Raji (cell line): ENCODE measurements around the gene LCLAT1.

Experiments
- POLR2A ChIP-seq: IDR thresholded peaks from 2 replicates; pipeline ENCODE4 v1.6.1; 2011; ENCODE audit warnings: low read depth, low read length, control low read depth; ENCODE audit not compliant: insufficient read depth

The LCLAT1 gene

DNA sequence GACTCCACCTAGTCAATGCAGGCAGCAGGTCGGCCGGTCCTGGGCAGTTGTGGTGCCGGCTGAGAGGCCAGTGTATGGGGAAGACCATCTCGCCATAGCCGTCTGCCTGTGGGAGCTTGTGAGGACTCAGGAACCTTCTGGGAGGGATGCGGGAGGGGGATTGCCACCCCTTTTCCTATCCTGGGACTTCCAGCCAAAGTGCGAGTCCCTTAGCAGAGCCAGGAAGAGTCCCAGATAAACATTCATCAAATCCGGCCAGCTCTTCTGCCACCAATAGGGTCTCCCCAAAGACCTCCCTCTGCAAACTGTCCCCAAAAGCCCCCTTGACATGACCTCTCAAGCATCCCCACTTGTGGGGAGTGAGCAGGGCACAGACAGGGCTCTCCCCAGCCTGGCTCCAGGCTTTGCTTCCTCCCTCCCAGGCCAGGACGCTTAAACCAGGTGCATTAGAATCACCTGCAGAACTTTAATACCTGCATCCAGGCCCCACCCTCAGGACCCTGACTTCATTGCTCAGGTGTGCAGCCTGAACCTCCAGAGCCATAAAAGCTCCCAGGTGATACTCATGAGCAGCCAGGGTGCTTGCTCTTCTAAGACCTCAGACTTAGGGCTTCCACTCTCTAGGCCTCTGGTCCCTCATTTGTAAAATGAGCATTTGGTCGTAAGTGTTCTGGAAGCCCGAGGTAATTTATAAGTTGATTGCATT, 200.9 kb downstream of the LCLAT1 start:
- no peak for TF ChIP-seq POLR2A

GRCh38 chr2:30649278-30649677, 202.2 kb downstream of the LCLAT1 start:
- no peak for TF ChIP-seq POLR2A

DNA sequence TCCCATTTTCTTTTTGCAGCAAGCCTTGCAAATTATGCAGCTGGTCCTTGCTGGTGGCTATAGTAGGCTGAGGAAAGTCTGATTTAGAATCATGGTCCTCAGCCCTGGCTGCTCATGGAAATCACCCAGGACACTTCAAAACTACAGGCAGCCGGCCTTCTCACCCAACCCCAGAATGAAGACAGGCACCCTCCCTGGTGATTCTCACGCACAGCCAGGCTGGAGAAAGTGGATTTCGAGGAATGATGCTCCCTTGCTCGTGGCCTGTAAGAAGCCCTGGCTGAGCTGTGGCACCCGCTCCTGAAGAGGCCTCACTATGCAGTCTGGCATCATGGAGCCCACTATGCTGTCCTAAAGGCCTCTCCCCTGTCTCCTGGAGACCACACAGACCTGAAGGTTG, 202.8 kb downstream of the LCLAT1 start:
- TF ChIP-seq POLR2A: no peak

DNA sequence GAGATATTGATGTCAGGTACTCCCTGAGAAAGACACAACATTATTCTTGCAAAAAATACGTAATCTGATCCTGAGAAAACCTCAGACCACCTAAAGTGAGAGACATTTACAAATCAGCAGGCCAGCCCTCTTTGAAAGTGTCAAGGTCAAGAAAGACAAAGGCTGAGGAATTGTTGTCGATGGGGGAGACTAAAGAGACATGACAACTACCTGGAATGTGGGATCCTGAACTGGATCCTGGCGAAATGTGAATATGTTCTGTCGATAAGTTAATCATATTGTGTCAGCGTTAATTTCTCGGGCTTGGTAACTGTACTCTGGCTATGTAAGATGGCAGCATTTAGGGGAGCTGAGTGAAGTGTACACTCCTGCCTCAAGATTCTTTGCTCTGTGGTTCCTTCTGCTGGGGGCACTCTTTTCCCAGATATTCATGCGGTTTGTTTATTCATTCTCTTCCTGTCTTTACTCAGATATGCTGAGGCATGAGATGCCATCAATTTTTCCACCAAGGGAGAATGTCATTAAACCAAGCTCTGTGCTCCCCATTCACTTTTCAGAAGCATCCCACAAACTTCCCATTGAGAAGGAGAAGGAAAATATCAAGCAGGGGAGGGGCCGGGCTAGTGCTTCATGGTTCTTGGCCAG, 205.3 kb downstream of the LCLAT1 start:
- TF ChIP-seq POLR2A: no peak

- TF ChIP-seq POLR2A: no peak
These were observed 206.8 kb downstream of the LCLAT1 start for GRCh38 chr2:30653847-30654246.

- no peak for TF ChIP-seq POLR2A
These were observed 207.4 kb downstream of the LCLAT1 start for GRCh38 chr2:30654404-30654803.

DNA sequence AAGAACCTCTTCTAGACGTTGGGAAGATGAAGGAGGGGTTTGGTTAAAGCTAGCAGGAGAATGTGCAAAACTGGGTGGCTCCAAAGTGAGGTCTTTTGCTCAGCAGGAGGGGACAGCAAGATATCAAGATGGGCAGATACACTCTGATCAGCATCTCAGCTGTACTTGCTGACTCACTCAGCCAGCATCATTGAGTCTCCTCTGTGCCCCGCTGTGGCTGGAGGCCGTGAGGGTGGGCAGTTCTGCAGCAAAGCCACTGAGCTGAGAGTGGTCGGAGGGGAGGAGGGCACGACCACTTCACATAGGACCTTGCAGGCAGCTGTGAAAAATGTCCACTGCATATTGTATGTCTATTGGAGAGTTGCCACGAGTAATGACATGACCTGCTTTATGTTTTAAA, 208.2 kb downstream of the LCLAT1 start:
- no peak for TF ChIP-seq POLR2A

GRCh38 chr2:30655660-30656059, 208.6 kb downstream of the LCLAT1 start:
- TF ChIP-seq POLR2A: no peak

- TF ChIP-seq POLR2A: no peak
These were observed 209.0 kb downstream of the LCLAT1 start for GRCh38 chr2:30656079-30656478.

DNA sequence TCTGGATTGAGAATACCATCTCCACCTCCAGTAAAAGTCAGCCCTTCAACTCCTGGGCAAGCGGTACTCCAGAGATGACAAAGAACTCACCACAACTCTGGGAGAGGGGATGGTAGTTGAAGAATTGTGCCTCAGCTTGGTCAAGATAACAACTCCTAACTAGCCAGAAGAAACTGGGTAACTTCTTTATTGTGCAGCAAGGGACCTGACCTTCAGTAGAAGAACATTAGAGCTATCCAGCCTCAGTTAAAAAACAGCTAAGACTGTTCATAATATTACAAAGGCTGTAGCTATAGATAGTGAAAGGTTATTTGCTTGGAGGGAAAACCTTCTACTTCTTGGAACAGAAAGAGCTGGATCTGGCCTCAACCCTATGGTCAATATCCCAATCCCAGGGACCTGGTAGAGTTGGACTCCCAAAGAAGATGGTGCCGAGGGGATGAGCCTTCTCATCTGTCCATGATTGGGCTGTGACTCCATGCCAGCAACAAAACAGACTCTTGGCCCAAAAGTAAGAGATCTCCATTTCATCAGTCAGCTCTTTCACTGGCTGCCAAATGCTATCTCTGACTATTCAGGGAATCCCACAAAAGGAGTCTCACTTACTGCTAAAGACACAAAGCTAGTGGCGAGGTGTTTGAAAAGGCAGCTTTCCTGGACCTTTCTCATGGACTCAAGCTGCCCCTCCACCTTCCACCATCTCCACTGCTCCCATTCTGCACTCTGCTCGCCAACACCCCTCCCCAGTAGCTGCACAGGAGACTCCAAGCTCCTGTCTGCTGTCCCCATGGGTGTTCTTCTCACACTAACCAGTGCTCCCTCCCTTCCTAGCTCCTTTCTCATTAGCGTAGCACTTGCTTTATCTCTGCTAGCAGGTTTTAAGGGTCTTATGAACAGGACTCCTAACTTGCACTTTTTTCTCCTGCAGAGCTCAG, 214.4 kb downstream of the LCLAT1 start:
- TF ChIP-seq POLR2A: no peak

DNA sequence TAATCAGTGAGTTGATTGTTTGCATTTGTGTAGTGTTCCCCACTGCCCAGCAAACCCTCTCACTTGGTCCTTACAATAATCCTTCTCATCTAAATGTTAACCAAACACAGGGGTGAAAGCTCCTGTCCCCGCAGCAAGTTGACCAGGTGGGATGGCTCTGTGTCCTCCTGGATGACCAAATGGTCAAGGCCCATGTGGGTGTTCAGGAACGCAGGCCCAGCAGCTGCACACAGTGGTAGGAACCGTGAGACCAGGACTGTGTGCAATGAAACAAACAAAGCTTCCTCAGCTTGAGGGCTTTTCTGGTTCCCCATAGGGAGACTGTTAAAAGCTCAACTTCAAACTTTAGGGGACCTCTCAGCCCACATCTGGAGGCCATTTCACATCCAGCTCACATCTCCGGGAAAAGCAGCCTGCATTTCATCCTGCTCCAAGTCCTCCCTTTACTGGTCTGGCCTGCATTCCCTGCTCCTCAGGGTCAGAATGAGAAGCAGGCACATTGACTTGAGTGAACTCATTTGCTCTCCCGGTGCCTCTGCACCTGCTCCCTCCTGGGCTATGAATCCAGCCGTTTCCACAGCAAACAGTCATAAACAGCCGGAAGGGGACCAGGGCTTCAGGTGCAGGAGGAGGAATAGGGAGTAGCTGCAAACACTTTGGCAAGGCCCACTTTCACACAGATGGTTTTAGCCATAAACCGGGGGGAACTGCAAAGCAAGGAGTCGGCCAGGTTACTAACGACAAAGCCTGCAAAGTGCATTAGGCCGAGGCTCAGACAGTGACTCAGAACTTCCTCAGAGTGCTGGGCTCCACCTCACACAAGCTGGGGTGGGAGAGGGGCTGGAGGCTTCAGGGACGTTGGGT, 215.5 kb downstream of the LCLAT1 start:
- TF ChIP-seq POLR2A: no peak

DNA sequence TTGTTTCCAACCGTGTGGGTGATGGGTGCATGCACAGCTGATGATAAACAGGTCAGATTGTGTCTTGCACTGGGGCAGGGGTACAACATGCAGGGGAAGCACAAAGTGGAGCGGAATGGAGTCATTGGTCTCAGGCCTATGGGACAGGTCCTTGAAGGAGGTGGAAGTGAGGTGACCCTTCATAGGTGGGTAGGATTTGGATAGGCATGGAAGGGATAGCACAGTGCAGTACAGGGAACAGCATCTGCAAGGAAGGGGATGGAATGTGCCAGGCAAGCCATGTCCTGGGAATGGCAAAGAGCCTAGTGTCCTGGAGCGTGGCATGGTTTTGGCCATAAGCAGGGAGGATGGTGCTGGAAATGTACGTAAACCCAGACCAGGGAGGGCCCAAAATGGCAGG, 216.3 kb downstream of the LCLAT1 start:
- no peak for TF ChIP-seq POLR2A

- TF ChIP-seq POLR2A: no peak
These were observed 216.8 kb downstream of the LCLAT1 start for GRCh38 chr2:30663806-30664205.

DNA sequence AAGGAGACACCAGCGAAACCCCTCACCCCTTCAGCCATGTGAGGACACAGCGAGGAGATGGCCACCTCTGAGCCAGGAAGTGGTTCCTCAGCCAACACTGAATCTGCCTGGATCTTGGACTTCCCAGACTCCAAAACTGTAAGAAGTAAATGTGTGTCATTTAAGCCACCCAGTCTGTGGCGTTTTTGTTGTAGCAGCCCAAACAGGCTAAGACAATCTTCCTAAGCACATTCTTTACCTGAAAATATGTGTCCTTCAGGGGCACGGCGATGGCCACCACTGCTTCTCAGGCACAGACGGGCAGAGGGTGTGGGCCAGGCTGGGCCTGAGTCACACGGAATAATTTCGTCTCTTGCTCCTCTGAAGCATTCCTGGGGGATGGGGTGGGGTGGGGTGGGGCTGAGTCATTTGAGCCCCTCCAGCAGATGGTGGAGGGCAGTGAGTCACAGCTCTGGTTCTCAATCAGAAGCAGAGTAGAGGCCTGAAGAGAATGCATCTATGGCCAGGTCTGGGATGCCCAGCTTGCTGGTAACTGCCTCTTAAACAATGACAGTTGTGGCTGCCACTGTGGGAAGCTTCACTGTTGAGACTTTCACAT, 217.8 kb downstream of the LCLAT1 start:
- no peak for TF ChIP-seq POLR2A

- TF ChIP-seq POLR2A: no peak
These were observed 218.8 kb downstream of the LCLAT1 start for GRCh38 chr2:30665761-30666265.
